OCI-LY3 (cell line): ENCODE measurements around the gene DDN.
A peak's percentile ranks its signal among the peaks of the same experiment; 100 is the strongest.

Experiments
- H2AFZ ChIP-seq: fragments of 200-600, 300-600 bp; shearing (Covaris generic); 2 replicates; pipeline ENCODE4 v1.6.0; 2014; ENCODE audit warnings: antibody characterized with exemption, low read depth, low read length
- H3K27ac ChIP-seq: fragments of 200-600, 300-600 bp; sonication (generic); 2 replicates; pipeline ENCODE4 v1.5.1; 2014; ENCODE audit warnings: mild to moderate bottlenecking, low read length, moderate library complexity, mixed read lengths
- H3K27me3 ChIP-seq: fragments of 200-600, 300-600 bp; sonication (generic); 2 replicates; pipeline ENCODE4 v1.6.1; 2014; ENCODE audit warnings: low read depth, low read length, mixed read lengths
- H3K36me3 ChIP-seq: fragments of 200-600, 300-600 bp; sonication (generic); replicated peaks from 2 replicates; pipeline ENCODE3; 2014; ENCODE audit warnings: low read depth, low read length, mixed read lengths
- H3K4me1 ChIP-seq: fragments of 300-600, 200-600 bp; sonication (generic); 2 replicates; pipeline ENCODE4 v1.6.1; 2014; ENCODE audit warnings: low read length, mixed read lengths
- H3K4me2 ChIP-seq: fragments of 200-600, 300-600 bp; sonication (generic); 2 replicates; pipeline ENCODE4 v1.6.1; 2014; ENCODE audit warnings: low read length, mixed read lengths
- H3K4me3 ChIP-seq: fragments of 300-600, 200-600 bp; sonication (generic); 2 replicates; pipeline ENCODE4 v1.5.1; 2014; ENCODE audit warnings: antibody characterized with exemption, mild to moderate bottlenecking, low read length, moderate library complexity
- H3K79me2 ChIP-seq: fragments of 300-600, 200-600 bp; shearing (Covaris generic); 2 replicates; pipeline ENCODE4 v1.6.1; 2014; ENCODE audit warnings: mild to moderate bottlenecking, low read length, mixed read lengths
- H3K9ac ChIP-seq: fragments of 300-600, 200-600 bp; shearing (Covaris generic); 2 replicates; pipeline ENCODE4 v1.6.0; 2014; ENCODE audit warnings: mild to moderate bottlenecking, low read length, moderate library complexity
- H3K9me3 ChIP-seq: fragments of 200-600, 300-600 bp; shearing (Covaris generic); 2 replicates; pipeline ENCODE4 v1.6.1; 2014; ENCODE audit warnings: low read length, mixed read lengths; ENCODE audit not compliant: insufficient read depth
- H4K20me1 ChIP-seq: fragments of 200-600, 300-600 bp; sonication (generic); 2 replicates; pipeline ENCODE4 v1.6.1; 2016; ENCODE audit warnings: low read length, mixed read lengths; ENCODE audit not compliant: insufficient read depth
- EZH2phosphoT487 ChIP-seq: fragments of 200-600 bp; shearing (Covaris generic); IDR thresholded peaks from 2 replicates; pipeline ENCODE4 v1.6.1; 2018; ENCODE audit warnings: antibody characterized with exemption, mixed run types, low read depth
- TF ChIP-seq, protein P1 (sequence below): fragments of 200-600, 300-600 bp; sonication (generic); IDR thresholded peaks from 2 replicates; pipeline ENCODE4 v1.5.1; 2014; ENCODE audit warnings: antibody characterized with exemption, low read length, low read depth

The DDN gene

DNA sequence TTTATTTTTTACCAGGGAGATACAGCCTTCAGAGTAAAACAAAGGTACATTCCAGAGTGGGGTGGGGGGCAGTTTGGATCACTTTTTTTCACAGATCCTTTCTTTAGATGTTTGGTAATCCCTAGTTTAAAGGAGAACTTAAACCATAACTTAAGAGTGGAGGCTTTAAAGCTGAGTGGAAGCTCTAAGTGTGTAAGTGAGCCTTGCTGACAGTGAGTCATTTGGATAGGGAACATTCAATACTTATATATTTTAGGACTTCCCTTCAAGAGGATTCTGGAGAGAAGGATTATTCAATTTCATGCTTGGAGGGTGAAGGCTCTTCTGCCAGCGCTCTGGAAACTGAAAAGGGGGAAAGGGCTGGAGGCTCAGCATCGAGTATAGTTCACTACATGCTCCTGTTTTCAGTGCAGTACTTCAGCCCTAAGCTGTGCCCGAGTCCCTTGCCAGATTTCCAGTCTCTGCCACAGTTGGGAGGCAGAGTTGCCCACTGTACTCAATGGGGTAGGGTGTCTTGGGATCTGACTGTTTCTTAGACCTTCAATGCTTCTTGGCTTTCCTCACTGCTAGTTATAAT lies 11.0 kb upstream of the DDN start:
- Histone ChIP-seq H3K4me2 (no peak overlapping the region), H3K27me3 (no peaks in the 10 kb centered on the region), H3K27ac (no peak overlapping the region), H3K4me1 (no peaks in the 10 kb centered on the region), H3K9ac (no peak overlapping the region), H3K79me2 (no peaks in the 10 kb centered on the region), H2AFZ (no peak overlapping the region), H3K36me3 (peaks cover 11% of the 10 kb centered on the region), H3K4me3 (no peak overlapping the region), H4K20me1 (0 out of 2 replicates have a peak, but pooled peaks cover 4% of the 10 kb centered on the region), H3K9me3 (no peaks in the 10 kb centered on the region)
- TF ChIP-seq, protein P1, sequence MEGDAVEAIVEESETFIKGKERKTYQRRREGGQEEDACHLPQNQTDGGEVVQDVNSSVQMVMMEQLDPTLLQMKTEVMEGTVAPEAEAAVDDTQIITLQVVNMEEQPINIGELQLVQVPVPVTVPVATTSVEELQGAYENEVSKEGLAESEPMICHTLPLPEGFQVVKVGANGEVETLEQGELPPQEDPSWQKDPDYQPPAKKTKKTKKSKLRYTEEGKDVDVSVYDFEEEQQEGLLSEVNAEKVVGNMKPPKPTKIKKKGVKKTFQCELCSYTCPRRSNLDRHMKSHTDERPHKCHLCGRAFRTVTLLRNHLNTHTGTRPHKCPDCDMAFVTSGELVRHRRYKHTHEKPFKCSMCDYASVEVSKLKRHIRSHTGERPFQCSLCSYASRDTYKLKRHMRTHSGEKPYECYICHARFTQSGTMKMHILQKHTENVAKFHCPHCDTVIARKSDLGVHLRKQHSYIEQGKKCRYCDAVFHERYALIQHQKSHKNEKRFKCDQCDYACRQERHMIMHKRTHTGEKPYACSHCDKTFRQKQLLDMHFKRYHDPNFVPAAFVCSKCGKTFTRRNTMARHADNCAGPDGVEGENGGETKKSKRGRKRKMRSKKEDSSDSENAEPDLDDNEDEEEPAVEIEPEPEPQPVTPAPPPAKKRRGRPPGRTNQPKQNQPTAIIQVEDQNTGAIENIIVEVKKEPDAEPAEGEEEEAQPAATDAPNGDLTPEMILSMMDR = no peak
- TF ChIP-seq EZH2phosphoT487 = no peak

DNA sequence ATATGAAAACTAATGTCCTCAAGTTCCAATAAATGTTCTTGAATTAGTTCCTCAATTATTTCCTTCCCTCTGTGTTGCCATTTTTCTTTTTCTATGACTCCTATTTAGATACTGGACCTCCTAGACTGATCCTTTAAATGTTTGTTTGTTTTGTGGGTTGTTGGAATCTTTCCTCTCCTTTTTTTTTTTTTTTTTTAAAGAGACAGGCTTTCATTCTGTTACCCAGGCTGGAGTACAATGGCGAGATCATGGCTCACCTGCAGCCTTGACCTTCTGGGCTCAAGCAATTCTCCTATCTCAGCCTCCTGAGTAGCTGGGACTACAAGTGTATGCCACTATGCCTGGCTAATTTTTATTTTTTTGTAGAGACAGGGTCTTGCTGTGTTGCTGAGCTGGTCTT lies 9.8 kb upstream of the DDN start:
- Histone ChIP-seq H3K9ac (no peak overlapping the region), H3K4me2 (no peak overlapping the region), H4K20me1 (no peaks in the 10 kb centered on the region), H2AFZ (no peak overlapping the region), H3K4me3 (no peak overlapping the region), H3K9me3 (no peaks in the 10 kb centered on the region), H3K4me1 (no peaks in the 10 kb centered on the region), H3K36me3 (peaks cover 8% of the 10 kb centered on the region), H3K27ac (no peak overlapping the region), H3K27me3 (no peaks in the 10 kb centered on the region), H3K79me2 (no peaks in the 10 kb centered on the region)
- no peak for TF ChIP-seq EZH2phosphoT487
- TF ChIP-seq, protein P1 = no peak

DNA sequence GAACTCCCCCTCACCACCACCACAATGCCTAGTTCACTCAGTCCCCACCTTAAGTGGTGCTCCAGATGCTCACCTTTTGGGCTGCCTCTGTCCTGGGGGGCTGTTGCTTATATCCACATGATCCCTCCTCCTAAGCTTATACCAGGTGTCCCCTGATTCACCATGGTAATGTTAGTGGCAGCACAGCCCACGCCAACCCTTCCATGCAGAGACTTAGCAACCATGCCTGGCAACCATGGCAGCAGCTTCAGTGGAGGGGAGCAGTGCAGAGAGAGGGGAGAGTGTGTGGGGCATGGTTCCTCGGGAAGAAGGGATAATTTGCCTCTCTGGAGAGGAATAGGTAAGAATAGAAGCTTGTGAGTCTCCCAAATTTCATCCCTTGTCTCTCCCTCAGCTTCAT lies 1.2 kb upstream of the DDN start:
- H4K20me1 ChIP-seq = peaks cover 5% of the 10 kb centered on the region; the same call in 1 of the 2 replicates
- H3K79me2 ChIP-seq = peaks cover 25% of the 10 kb centered on the region
- H3K36me3 ChIP-seq = peaks cover under 1% of the 10 kb centered on the region
- H3K9me3 ChIP-seq = no peaks in the 10 kb centered on the region
- no peak for TF ChIP-seq EZH2phosphoT487
- TF ChIP-seq, protein P1 = no peak
- H2AFZ ChIP-seq = no peak overlapping the region
- peak overlapping the region; percentile 89; the same call in 1 of the 2 replicates for H3K4me3 ChIP-seq
- H3K27me3 ChIP-seq = no peaks in the 10 kb centered on the region
- peak overlapping the region; percentile 63; the same call in 1 of the 2 replicates for H3K9ac ChIP-seq
- no peak overlapping the region for H3K27ac ChIP-seq
- peak overlapping the region; percentile 99 for H3K4me2 ChIP-seq
- peaks cover 21% of the 10 kb centered on the region for H3K4me1 ChIP-seq

DNA sequence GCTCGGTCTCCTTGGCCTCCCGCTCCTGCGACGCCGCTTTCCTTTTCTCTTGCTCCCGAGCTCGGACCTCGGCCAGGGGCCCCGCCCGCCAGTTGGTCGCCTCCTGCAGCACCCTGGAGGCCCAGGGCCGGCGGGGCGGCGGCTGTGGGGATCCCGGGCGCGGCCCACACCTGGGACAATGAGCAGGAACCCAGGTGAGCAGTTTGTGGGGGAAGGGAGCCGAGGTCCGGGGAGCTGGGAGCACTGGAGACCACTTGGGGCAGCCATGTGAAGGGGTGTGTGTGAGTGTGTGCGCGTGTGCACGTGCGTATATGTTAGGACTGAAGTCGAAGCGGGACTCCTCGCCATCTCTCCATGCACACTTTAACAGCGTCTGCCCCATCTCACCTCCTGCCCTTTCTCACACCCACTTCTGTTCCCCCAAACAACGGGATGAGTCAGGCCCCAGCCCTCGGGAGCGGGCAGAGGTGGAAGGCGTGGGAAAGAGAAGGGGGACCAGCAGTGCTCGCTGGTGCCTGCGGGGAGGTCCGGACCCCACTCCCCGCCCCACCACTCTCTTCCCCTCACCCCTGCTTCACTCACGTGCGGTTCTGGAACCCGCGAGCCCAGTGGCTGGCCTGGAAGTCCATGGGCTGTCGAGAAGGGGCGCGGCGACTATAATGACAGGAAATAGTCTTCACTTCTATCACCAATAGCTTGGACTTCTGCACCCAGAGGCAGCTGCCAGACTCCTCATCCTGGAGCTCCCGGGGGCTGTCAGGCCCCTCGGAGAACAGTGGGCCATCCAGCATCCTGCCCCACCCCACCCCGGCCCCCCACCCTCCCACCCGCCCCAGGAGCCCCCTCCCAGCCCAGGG lies 450 bp downstream of the DDN start:
- peaks cover 5% of the 10 kb centered on the region; the same call in 1 of the 2 replicates for H4K20me1 ChIP-seq
- H3K79me2 ChIP-seq = peaks cover 25% of the 10 kb centered on the region
- no peaks in the 10 kb centered on the region for H3K36me3 ChIP-seq
- peak overlapping the region; percentile 66 for H3K9ac ChIP-seq
- TF ChIP-seq, protein P1 = no peak
- no peak for TF ChIP-seq EZH2phosphoT487
- no peaks in the 10 kb centered on the region for H3K27me3 ChIP-seq
- peaks cover 25% of the 10 kb centered on the region for H3K4me1 ChIP-seq
- peak overlapping the region; percentile 47; the same call in 1 of the 2 replicates for H2AFZ ChIP-seq
- H3K27ac ChIP-seq = peak overlapping the region; percentile 7
- no peaks in the 10 kb centered on the region for H3K9me3 ChIP-seq
- H3K4me3 ChIP-seq = peak overlapping the region; percentile 89
- H3K4me2 ChIP-seq = peak overlapping the region; percentile 88
